ES-I3 (cell line): ENCODE data around the gene CNOT11.
A peak's percentile ranks its signal among the peaks of the same experiment; 100 is the strongest.
"Not testable (repeated sequence)": the region's sequence is repeated elsewhere in the genome, so short reads cannot be mapped to it uniquely, and the experiment has no call there.

ENCODE experiments used
- H3K36me3 ChIP-seq: 2 replicates; pipeline ENCODE4 v1.6.1; 2013; ENCODE audit warnings: mild to moderate bottlenecking, low read length, control low read depth, moderate library complexity; ENCODE audit not compliant: insufficient read depth
- H3K4me1 ChIP-seq: 2 replicates; pipeline ENCODE4 v1.6.1; 2013; ENCODE audit warnings: mild to moderate bottlenecking, control low read depth, low read length; ENCODE audit not compliant: insufficient read depth
- H3K9ac ChIP-seq: 2 replicates; pipeline ENCODE4 v1.6.1; 2013; ENCODE audit warnings: low read depth, mild to moderate bottlenecking, low read length, moderate library complexity
- H3K9me3 ChIP-seq: 2 replicates; pipeline ENCODE4 v1.6.1; 2013; ENCODE audit warnings: mild to moderate bottlenecking, low read length, moderate library complexity; ENCODE audit not compliant: control insufficient read depth, insufficient read depth

The CNOT11 gene

DNA sequence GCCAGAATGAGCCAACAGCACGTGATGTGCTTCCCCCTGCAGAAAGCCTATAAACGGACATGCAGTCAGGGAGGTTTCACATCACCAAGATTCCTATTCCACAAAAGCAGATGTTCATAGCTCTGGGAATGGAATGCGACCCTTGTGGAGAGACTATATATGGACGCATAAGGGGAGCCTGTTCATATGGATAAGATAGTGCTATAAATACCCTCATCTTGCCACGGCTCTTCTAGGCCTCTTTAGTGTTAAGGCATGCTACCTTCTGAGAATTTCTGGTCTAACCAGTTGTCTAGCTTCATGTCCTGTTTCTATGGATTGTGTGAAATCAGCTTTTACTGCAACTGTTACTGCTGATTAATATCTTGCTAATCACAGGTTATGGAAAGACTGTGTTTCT is 14.7 kb upstream of the CNOT11 start:
- not testable (repeated sequence) for H3K4me1 ChIP-seq

DNA sequence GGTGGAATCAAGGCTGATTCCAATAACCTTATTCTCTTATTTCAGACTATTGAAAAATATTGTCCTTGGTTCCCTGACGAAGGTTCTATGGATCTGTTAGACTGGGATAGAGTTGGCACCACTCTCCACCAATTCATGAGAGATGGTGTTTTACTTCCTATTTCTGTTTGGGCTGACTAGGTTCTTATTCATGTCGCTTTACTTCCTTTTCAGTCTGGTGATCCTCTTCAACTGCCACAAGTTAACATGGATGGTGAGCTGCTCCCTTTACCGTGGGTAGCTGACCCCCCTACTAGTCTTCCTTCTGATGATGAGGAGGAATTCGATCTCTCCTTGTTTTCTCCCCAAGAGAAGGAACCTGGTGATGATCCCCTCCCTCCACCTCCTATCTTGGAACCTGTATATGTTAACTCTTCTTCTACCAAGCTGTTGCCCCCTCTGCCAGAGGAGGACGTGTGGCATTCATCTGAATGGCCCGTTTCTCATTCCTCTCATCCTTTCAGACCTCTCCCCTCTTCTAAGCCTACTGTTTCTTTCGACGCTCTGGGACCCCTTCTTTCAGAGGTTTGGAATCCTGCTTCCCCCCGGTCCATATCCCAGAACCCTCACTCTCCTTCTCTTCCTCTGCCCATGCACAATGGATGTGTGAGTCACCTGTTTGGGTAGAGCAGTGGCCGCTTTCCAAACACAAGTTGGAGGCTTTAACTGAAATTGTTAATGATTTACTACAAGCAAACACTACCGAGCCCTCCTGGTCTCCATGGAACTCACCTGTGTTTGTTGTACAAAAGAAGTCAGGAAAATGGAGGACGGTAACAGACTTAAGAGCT is 13.5 kb upstream of the CNOT11 start:
- Histone ChIP-seq H3K9me3 (peaks cover 2% of the 10 kb centered on the region; the same call in 1 of the 2 replicates), H3K9ac (no peak overlapping the region), H3K36me3 (no peaks in the 10 kb centered on the region), H3K4me1 (0 out of 2 replicates have a peak, but pooled peaks cover 4% of the 10 kb centered on the region)

More for the DNA sequence above, 14.7 kb upstream of the CNOT11 start:
- H3K36me3 ChIP-seq, H3K9ac ChIP-seq, H3K9me3 ChIP-seq: not testable (repeated sequence)

DNA sequence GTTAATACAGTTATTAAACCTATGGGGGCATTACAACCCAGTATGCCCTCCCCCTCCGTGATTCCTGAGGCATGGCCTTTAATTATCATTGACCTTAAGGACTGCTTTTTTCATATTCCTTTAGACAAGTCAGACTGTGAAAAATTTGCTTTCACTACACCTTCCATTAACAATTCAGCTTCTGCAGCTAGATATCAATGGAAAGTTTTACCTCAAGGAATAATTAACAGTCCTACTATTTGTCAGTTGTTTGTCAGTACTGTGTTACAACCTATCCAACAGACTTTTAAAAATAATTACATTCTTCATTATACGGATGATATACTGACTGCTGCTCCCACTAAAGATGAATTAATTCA is 12.9 kb upstream of the CNOT11 start:
- not testable (repeated sequence) for H3K36me3 ChIP-seq, H3K4me1 ChIP-seq, H3K9me3 ChIP-seq, H3K9ac ChIP-seq

DNA sequence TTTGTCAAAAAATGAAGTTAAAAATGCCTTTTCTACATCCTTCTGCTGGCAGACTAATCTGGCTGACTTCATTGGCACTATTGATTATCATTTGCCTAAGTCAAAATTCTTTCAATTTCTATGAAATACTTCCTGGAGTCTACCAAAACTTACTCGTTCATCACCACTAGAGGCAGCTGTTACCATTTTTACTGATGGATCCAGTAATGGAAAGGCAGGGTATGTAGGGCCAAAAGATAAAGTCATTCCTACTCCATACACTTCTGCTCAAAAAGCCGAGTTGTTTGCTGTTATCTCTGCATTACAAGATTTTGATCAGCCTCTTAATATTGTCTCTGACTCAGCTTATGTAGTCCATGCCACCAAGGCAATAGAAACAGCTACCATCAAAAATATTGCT is 12.0 kb upstream of the CNOT11 start:
- H3K9ac ChIP-seq, H3K9me3 ChIP-seq, H3K4me1 ChIP-seq: not testable (repeated sequence)

DNA sequence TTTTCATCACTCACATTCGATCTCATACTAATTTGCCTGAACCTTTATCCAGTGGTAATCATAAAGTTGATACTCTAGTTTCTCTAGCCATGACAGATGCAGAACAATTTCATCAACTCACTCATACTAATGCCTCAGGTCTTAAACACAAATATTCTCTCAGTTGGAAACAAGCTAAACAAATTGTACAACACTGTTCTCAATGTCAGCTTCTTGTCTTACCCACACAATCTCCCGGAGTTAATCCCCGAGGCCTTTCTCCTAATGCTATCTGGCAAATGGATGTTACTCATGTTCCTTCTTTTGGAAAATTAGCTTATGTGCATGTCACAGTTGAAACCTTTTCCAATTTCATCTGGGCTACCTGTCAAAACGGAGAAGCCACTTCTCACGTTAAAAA is 11.5 kb upstream of the CNOT11 start:
- no peaks in the 10 kb centered on the region for H3K36me3 ChIP-seq
- no peak overlapping the region for H3K9ac ChIP-seq
- no peaks in the 10 kb centered on the region for H3K9me3 ChIP-seq
- 0 out of 2 replicates have a peak, but pooled peaks cover 4% of the 10 kb centered on the region for H3K4me1 ChIP-seq

More for the DNA sequence above, 12.0 kb upstream of the CNOT11 start:
- not testable (repeated sequence) for H3K36me3 ChIP-seq

DNA sequence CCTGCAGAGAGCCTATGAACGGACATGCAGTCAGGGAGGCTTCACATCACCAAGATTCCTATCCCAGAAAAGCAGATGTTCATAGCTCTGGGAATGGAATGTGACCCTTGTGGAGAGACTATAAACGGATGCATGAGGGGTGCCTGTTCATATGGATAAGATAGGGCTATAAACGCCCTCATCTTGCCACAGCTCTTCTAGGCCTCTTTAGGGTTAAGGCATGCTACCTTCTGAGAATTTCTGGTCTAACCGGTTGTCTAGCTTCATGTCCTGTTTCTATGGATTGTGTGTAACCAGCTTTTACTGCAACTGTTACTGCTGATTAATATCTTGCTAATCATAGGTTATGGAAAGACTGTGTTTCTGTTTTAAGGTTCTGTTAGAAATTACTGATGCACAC is 8.3 kb upstream of the CNOT11 start:
- not testable (repeated sequence) for H3K9me3 ChIP-seq, H3K36me3 ChIP-seq, H3K9ac ChIP-seq, H3K4me1 ChIP-seq

DNA sequence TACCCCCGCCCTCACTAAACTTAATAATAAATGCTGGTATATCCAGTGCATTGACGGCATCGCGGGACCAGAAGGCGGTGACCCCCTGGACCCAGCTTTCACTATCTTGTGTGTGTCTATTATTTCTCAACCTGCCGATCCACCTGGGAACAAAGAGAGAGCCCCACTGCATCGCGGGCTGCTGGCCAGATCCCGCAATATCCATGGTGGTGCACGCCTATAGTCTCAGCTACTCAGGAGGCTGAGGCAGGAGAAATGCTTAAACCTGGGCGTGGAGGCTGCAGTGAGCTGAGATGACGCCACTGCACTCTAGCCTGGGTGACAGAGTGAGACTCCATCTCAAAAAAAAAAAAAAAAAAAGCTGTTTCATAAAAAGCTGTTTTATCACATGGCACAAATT is 7.8 kb upstream of the CNOT11 start:
- not testable (repeated sequence) for H3K9ac ChIP-seq, H3K9me3 ChIP-seq, H3K36me3 ChIP-seq, H3K4me1 ChIP-seq

DNA sequence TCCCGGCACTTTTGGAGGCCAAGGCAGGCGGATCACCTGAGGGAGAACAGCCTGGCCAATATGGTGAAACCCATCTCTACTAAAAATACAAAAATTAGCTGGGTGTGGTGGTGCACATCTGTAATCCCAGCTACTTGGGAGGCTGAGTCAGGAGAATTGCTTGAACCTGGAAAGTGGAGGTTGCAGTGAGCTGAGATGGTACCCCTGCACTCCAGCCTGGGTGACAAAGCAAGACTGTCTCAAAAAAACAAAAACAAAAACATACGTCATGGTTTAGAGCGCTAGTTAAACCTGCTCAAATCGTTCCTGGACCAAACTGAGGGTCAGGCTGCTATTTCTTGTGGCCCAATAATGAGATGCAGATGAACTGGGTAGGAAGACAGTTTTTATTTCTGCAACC is 7.2 kb upstream of the CNOT11 start:
- not testable (repeated sequence) for H3K9ac ChIP-seq, H3K9me3 ChIP-seq, H3K36me3 ChIP-seq, H3K4me1 ChIP-seq

DNA sequence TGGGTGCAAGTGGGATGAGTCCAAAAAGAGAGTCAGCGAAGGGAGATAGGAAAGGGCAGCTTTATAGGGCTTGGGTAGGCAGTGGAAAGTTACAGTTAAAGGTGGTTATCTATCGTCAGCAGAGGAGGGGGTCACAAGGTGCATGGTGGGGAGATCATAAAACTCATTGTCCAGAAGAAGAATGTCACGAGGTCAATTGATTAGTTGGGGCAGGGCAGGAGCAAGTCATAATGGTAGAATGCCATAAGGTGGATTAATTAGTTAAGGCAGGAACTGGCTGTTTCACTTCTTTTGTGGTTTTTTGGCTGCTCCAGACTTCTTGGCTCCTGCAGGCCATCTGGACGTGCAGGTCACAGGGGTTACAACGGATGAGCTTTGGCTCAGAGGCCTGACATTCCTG is 3.9 kb upstream of the CNOT11 start:
- H3K36me3 ChIP-seq, H3K9ac ChIP-seq, H3K9me3 ChIP-seq, H3K4me1 ChIP-seq: not testable (repeated sequence)

DNA sequence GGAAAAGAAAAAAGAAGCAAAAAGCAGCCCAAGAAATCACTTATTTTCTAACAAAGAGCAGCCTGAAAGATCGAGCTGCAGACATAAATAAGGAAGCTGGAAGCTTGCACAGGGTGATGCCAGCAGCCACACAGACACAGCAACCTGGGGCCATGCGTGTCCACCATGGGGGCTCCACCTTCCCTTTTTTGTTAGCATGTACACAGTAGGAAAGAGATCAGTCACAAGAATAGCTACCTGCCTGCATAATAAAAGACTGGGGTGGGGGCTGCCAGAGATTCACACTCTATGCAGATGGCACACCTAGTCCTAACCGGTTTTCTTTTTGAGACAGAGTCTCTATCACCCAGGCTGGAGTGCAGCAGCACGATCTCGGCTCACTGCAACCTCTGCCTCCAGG is 2.9 kb upstream of the CNOT11 start:
- H3K4me1 ChIP-seq, result peaks cover 17% of the 10 kb centered on the region
- H3K9ac ChIP-seq, result no peak overlapping the region
- peaks cover 2% of the 10 kb centered on the region; the same call in 1 of the 2 replicates for H3K36me3 ChIP-seq
- no peaks in the 10 kb centered on the region for H3K9me3 ChIP-seq

DNA sequence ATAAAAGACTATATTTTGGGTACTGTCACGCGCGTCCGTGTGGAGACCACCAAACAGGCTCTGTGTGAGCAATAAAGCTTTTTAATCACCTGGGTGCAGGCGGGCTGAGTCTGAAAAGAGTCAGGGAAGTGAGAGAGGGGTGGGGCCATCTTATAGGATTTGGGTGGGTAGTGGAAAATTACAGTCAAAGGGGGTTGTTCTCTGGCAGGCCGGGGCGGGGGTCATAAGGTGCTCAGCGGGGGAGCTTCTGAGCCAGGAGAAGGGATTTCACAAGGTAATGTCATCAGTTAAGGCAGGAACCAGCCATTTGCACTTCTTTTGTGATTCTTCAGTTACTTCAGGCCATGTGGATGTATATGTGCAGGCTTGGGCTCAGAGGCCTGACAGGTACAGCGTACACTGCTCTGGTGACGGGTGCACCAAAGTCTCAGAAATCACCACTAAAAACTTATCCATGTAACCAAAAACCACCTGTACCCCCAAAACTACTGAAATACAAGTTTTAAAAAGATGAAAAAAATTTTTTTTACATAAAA is 1.4 kb upstream of the CNOT11 start:
- Histone ChIP-seq H3K9ac (peak overlapping the region; percentile 93; the same call in 1 of the 2 replicates), H3K4me1 (peaks cover 18% of the 10 kb centered on the region)
- not testable (repeated sequence) for H3K9me3 ChIP-seq, H3K36me3 ChIP-seq

DNA sequence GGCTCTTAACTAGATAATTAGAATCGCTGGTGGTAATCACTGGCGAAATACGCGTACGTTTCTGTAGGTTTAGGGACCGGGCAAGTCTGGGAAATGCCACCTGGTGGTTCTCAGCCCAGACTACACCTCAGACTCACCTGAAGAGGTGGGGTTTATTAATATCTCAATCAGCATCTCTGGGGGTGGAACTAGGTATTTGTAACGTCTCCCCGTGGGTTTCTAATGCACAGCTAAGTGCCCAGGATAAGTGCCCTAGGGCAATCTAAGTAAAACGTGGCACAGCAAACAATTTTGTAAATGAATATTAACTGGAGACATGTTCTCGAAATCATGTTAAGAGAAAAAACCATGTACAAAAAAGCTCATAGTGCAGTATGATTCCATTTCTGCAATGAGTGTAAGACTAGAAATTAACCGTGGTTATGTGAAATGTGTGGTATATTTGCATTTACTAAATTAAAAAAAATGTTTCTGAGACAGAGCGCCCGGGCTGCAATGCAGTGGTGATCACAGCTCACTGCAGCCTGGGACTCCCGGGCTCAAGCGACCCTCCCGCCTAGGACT is 760 bp upstream of the CNOT11 start:
- peak overlapping the region; percentile 93 for H3K9ac ChIP-seq
- peaks cover 18% of the 10 kb centered on the region for H3K4me1 ChIP-seq
- H3K36me3 ChIP-seq, result peaks cover 4% of the 10 kb centered on the region; the same call in 1 of the 2 replicates
- no peaks in the 10 kb centered on the region for H3K9me3 ChIP-seq

DNA sequence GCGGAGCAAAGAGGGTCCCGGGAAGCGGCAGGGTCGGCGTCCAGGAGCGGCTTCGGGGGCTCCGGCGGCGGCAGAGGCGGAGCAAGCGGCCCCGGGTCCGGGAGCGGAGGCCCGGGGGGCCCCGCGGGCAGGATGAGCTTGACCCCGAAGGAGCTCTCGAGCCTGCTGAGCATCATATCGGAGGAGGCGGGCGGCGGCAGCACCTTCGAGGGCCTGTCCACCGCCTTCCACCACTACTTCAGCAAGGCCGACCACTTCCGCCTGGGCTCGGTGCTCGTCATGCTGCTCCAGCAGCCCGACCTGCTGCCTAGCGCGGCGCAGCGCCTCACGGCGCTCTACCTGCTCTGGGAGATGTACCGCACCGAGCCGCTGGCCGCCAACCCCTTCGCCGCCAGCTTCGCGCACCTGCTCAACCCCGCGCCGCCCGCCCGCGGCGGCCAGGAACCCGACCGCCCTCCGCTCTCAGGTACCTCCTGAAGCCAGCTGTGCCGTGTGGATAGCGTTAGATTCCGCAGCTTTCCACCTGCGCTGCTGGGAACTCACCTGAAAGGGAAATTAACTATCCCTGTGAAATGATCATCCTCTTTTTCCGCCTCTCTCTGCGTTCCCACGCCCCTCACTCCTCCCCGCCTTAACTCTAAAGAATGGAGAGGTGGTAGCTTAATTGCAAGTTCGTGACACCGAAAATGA is 472 bp downstream of the CNOT11 start:
- H3K9ac ChIP-seq, result peak overlapping the region; percentile 85
- peaks cover 7% of the 10 kb centered on the region for H3K36me3 ChIP-seq
- peaks cover 18% of the 10 kb centered on the region for H3K4me1 ChIP-seq
- no peaks in the 10 kb centered on the region for H3K9me3 ChIP-seq

DNA sequence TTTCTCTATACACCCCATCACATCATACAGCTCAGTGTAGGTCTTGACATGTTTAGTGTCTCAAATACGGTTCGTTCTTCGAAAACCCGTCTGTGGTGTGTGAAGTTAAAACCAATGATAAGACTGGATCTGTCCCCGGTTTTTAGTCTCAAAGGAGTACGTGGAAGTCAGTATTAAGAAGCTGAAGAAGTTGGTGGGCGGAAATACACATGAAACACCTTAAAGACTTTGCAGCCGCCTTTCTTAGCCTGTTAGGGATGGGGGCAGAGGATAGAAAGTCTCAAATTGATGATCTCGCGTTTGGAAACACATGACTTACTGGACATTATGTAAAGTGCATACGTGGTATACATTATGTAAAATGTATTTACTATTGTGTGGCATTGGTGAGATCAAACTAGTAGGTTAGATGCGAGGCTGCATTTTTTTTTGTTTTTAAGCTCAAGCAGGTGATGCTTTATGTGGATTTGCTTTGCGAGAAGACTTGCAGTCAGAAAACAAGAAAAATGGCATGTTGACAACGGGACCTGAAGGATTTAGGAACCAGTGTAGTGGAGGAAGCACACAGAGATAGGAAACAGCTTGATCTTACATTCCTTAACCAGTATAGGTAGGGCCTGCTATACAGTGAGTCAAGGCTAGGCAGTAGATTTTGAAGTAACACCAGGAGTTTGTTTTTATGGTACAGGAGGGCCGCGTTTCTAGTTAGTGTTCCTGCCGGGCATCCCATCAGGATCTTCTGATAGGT is 1.2 kb downstream of the CNOT11 start:
- peaks cover 7% of the 10 kb centered on the region for H3K36me3 ChIP-seq

More for the DNA sequence above, 1.2 kb downstream of the CNOT11 start:
- peaks cover 18% of the 10 kb centered on the region for H3K4me1 ChIP-seq
- peak overlapping the region; percentile 85; the same call in 1 of the 2 replicates for H3K9ac ChIP-seq
- H3K9me3 ChIP-seq, result no peaks in the 10 kb centered on the region
